Measurements from ENCODE around the gene FGF8.

FGF8 gene

DNA sequence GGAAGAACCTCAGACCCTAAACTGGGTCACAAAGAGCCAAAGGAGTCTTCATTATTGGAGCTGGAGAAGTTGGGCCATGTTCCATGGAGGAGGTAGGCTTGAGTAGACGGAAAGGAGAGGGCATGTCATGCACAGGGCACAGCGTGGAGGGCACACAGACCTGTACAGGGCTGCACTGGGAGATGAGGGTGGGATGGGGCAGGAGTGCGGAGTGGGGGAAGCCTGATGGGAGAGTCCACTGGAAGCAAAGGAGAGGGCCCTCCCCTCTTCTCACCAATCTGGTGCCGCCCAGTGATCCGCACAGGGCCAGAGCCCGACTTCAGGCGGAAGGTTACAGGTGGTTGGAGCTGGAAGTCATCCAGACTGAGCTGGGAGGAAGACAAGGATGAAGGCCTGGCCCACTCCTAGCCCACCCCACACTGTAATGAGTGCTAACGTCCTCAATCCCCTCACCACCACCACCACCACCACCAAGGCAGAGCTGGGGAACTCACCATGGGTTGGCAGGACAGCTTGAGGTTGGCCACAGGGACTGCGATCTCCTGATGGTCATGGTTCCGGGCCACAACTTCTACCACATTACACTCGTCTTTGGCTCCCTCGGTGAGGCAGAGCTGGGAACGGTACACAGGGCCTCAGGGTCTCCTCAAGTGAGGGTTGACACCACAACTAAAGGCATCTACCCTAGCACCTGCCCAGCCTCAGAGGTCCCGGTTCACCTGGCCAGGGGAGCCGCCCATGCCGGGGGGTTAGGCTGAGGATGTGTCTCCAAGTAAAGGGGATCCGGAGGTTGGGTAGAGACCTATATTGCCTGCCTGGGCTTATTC is 6.3 kb upstream of the FGF8 start:
- no peak for DNase-seq

DNA sequence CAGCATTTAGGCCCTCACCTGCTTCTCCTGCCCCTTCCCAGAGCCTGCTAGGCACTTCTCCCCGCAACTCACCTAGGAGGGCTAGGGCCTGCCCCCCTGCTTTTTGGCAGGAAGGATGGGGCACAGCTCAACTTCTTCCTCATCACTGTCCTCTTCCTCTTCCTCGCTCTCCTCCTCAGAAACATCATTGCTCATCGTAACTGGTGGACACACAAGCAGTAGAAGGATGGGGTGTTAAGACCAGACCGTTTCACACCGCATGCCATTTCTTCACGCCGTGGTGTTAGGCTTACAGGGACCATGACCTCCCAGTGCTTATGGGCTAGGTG is 5.7 kb upstream of the FGF8 start:
- no peak for DNase-seq

DNA sequence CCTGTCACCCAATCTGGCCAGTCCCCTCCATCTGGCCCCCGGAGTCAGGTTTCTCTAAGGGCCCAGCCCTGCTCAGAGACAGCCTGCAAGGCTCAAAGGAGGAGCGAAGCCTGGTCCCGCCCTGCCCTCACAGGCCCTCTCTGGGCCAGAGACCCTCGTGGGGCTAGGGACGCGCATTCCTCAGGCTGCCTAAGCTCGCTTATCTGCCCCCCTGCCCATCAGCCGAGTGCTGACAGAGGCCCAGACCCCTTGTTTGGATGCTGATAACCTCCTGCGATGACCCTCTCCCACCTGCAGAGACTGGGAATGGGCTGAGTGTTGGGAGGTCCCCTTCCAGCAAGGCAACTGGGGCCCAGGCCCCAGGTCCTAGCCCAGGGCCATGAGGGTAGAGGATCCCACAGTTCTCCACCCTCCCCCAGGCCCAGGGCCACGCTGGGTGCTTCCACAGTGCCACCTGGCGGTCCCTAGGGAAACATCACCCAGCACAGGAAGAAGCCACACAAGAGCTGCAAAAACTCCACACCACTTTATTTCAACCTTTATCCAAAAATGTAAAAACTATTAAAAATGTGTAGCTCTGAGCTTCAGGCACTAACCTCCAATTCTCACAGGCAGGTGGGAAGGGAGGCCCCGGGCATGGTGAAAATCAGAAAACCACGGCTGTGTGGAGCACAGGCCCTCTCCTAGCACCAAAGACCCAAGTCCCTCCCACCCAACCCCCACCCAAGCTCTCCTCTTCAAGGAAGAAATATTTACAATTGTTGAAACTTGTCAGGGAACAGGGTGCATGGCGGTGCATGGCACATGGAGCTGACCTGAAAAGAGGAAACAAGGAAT is 5.1 kb upstream of the FGF8 start:
- DNase-seq, result peak; percentile 23

GRCh38 chr10:101780187-101780817 is 4.4 kb upstream of the FGF8 start:
- no peak for DNase-seq

DNA sequence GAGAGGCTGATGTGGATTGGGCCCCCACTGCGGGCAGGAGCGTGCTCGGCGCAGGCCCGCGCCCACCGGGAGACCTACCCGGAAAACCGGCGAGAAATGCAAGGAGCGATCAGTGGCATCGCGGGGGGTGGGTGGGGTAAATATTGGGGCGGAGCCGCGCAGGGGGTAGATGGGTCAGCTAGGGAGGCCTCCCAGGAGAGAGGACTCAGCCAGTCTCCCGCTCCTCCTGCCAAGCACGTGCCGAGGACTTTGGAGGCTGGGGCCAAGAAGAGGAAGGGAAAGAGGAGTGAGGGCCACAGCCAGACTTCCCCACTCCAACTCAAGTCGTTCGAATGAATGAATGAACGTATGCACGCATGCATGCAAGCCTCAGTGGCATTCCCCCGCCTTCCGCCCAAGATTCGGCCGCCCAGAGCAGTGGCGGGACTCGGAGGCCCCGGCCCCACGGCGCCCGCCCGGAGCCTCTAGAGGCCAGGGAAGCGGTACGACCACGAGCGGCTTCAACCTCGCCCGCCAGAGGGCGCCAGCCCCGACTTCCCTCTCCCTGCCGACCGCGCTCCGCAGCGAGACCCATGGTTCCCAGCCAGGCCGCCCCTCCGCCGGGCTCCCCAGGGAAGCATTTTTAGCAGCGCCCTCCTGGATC is 3.8 kb upstream of the FGF8 start:
- DNase-seq, result no peak

GRCh38 chr10:101778781-101779543 is 3.0 kb upstream of the FGF8 start:
- no peak for DNase-seq

DNA sequence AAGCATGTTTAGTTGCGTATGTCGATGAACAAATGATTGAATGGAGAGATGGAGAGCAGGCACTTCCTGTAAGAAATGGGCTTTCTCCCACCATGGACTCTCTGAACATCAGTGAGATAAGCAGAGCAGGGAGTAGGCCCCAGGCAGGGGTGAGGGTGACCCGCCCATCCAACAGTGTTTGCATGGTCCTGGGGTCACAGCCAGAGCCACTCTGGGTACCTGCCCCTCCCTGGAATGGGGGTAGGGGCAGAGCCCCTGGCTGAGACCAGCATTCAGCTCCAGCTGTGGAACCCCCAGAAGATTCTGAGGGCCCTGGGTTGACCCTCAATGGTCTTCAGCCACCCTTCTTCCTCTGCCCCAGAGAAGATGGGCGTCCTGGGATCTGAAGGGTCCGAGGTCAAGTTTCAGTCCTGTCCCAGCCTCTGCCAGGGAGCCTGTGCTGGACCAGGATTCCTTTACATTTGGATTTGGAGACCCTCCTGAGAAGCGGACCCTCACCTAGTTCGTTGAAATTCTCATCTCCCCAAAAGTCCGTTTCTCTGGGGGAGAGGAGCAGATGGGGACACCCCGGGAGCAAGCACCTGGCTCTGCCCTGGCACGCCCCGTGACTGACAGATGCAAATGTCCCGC is 2.4 kb upstream of the FGF8 start:
- DNase-seq, result no peak

GRCh38 chr10:101777619-101778145 is 1.8 kb upstream of the FGF8 start:
- no peak for DNase-seq

- DNase-seq, result no peak
Measured at GRCh38 chr10:101776161-101776817, 375 bp upstream of the FGF8 start.

DNA sequence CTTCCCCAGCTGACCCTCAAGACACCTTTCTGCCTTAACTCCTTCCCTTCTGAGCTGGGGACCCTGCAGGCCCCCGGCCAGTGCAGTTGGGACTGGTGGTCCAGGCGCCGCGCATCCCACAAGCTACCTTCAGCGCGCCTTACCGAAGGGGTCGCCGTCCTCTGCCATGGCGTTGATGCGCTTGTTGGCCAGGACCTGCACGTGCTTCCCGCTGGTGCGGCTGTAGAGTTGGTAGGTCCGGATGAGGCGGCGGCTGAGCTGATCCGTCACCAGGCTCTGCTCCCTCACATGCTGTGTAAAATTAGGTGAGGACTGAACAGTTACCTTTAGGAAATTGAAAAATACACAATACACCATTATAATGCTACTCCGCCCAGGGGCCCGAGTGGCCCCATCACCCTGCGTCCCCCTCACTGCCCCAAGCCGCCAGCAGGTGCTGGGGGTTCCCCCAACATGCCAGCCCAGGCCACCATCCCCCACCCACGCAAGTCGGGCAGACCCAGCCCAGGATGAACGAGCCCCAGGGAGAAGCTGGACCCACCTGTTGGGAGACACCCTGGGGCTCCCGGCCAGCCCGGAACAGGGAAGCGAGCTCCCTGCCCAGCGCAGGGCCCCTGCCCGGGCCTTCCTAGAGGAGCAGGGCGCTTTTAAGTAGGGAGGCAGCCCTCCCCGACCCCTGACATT is 1.2 kb downstream of the FGF8 start:
- no peak for DNase-seq

DNA sequence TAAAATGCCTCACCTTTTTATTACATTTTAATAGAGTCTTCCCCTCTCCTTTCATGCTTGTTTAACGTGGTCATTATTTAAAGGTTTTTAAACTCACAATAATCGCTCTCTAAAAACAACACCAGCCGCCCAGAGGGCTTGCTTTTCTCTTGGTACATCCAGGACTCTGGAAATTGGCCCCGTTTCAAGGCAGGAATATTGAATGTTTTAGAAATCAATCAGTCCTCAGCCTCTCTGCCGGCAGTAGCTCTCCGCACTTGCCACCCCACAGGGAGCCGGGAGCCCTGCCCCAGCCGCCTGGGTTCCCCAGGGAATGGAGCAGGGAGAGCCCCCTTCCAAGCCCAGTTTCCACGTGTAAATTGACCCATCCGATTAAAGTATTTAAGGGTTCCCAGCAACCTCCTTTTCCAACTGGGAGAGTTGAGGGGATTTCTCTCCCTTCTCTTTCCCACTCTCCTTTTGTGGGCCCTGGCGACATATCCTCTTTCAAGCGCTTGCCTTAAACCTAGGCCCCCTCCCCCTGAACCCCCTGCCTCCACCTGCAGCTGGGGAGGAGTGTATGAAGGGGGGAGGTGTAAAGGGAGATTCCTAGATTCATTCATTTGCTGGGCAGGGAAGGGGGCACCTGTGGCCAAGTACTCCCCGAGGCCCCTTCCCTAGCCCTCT is 1.9 kb downstream of the FGF8 start:
- no peak for DNase-seq

- no peak for DNase-seq
Measured at GRCh38 chr10:101772895-101773761, 2.8 kb downstream of the FGF8 start.

- no peak for DNase-seq
Measured at GRCh38 chr10:101772017-101772894, 3.7 kb downstream of the FGF8 start.

- no peak for DNase-seq
Measured at GRCh38 chr10:101771380-101771779, 4.5 kb downstream of the FGF8 start.

GRCh38 chr10:101770331-101771215 is 5.3 kb downstream of the FGF8 start:
- no peak for DNase-seq

DNA sequence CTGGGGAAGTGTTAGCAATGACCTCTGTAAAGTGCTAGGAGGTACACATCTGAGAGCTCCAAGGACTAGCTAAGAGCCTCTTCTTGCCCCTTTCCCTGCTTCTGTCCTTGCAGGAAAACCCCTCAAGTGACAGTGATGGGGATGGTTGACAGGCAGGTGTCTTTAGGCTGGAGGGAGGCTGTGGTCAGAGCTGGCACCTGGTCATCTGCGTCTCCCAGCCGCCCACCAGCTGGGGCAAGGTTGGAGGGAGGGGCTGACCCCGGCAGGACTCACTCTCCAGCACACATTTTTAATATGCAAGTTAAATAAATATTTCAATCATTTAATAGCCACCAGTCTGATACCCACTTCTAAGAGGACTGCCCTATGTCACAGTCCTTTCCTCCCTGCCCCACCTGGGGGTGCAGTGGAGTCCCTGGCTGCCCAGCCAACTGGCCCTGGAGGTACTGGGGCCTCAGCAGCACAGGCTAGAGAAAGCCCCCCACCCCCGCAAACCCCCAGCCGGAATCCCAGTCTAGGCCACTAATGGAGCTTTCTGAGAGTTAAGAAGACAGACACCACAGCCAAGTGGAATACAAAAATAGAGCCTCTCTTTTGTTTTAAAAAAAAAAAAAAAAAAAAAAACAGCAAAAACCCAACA is 6.3 kb downstream of the FGF8 start:
- no peak for DNase-seq

Measured in T1000 (cell line).